Measurements from ENCODE around the gene ZNF280C.

- TF ChIP-seq POLR2A (IDR thresholded peaks at IDR 0.05) = no peak
- no peak for TF ChIP-seq CTCF (IDR thresholded peaks at IDR 0.05 in 4 of 5, conservative IDR thresholded peaks at IDR 0.05 in 1 of 5)
These were observed 697 bp downstream of the ZNF280C start for GRCh38 chrX:130267956-130268448.

Data from gastrocnemius medialis (tissue), 4 donors.